WTC11 (cell line): ENCODE data around the gene ZNF398. TPM values are rescaled to one million over a fixed set of nuclear protein-coding genes. Genes with fewer than 3 reads are reported as not detected.

Experiments
- ATAC-seq: fragments of 200-7000 bp; cut with Tn5 transposase; 2 replicates; pipeline ENCODE4 v1.10.0; 2021; ENCODE audit warnings: mild to moderate bottlenecking, moderate library complexity
- CTCF ChIA-PET: fragments of 300-600 bp; sonication (Branson Sonifier 250); formaldehyde crosslinking; loops from one replicate; lab custom pipeline; 2021; ENCODE audit warnings: antibody characterized with exemption; lab: Charles Lee
- POLR2A ChIA-PET: fragments of 350-600 bp; sonication (Branson Sonifier 250); formaldehyde crosslinking; loops from one replicate; lab custom pipeline; 2021; ENCODE audit warnings: antibody characterized with exemption; lab: Charles Lee
- DNase-seq: peaks from one replicate; pipeline ENCODE4 v3.0.0; 2021; ENCODE audit warnings: low spot score
- H3K27ac Mint-ChIP-seq: 2 replicates; pipeline ENCODE4 v1.8.0; 2021; ENCODE audit warnings: mixed read lengths
- H3K27me3 Mint-ChIP-seq: 2 replicates; pipeline ENCODE4 v1.8.0; 2021; ENCODE audit warnings: low read depth, mild to moderate bottlenecking, moderate library complexity, mixed read lengths
- H3K36me3 Mint-ChIP-seq: 2 replicates; pipeline ENCODE4 v1.8.0; 2021; ENCODE audit warnings: mixed read lengths
- H3K4me1 Mint-ChIP-seq: 2 replicates; pipeline ENCODE4 v1.8.0; 2022; ENCODE audit warnings: mixed read lengths
- H3K4me3 Mint-ChIP-seq: 2 replicates; pipeline ENCODE4 v1.8.0; 2021; ENCODE audit warnings: mild to moderate bottlenecking, moderate library complexity, mixed read lengths
- H3K9me3 Mint-ChIP-seq: 2 replicates; pipeline ENCODE4 v1.8.0; 2021; ENCODE audit warnings: mixed read lengths
- ESRRA ChIP-seq: sonication (generic); formaldehyde crosslinking; IDR thresholded peaks from 2 replicates; pipeline ENCODE4 v1.8.1; 2022; ENCODE audit warnings: mild to moderate bottlenecking, missing genetic modification reagents, borderline replicate concordance
- FOXJ3 ChIP-seq: sonication (generic); formaldehyde crosslinking; IDR thresholded peaks from 2 replicates; pipeline ENCODE4 v1.9.0; 2021; ENCODE audit warnings: missing genetic modification reagents, mild to moderate bottlenecking, borderline replicate concordance
- IRF2 ChIP-seq: sonication (generic); formaldehyde crosslinking; IDR thresholded peaks from 2 replicates; pipeline ENCODE4 v1.8.0; 2022; ENCODE audit warnings: low read depth, missing genetic modification reagents, borderline replicate concordance
- PRRX2 ChIP-seq: fragments of 250-450 bp; sonication (Bioruptor Pico); IDR thresholded peaks from 2 replicates; pipeline ENCODE4 v1.8.0; 2021; ENCODE audit warnings: mild to moderate bottlenecking
- RELA ChIP-seq: sonication (generic); formaldehyde crosslinking; IDR thresholded peaks from 2 replicates; pipeline ENCODE4 v1.8.1; 2022; ENCODE audit warnings: missing genetic modification reagents, mild to moderate bottlenecking, borderline replicate concordance
- SOX15 ChIP-seq: fragments of 250-450 bp; sonication (Bioruptor Pico); IDR thresholded peaks from 2 replicates; pipeline ENCODE4 v1.9.0; 2021; ENCODE audit warnings: mild to moderate bottlenecking
- SP1 ChIP-seq: sonication (generic); formaldehyde crosslinking; conservative IDR thresholded peaks from 2 replicates; pipeline ENCODE4 v1.8.1; 2022; ENCODE audit warnings: missing genetic modification reagents
- TCF7 ChIP-seq: sonication (generic); formaldehyde crosslinking; IDR thresholded peaks from 2 replicates; pipeline ENCODE4 v1.8.0; 2022; ENCODE audit warnings: mild to moderate bottlenecking, low read depth, missing genetic modification reagents, moderate library complexity
- TP53 ChIP-seq: sonication (generic); formaldehyde crosslinking; IDR thresholded peaks from 2 replicates; pipeline ENCODE4 v1.8.1; 2023; ENCODE audit warnings: mild to moderate bottlenecking, missing genetic modification reagents
- ZNF396 ChIP-seq: fragments of 250-450 bp; sonication (Bioruptor Pico); IDR thresholded peaks from 2 replicates; pipeline ENCODE4 v1.8.0; 2021; ENCODE audit warnings: mild to moderate bottlenecking, moderate library complexity, borderline replicate concordance
- ZNF423 ChIP-seq: fragments of 250-450 bp; sonication (Bioruptor Pico); IDR thresholded peaks from 2 replicates; pipeline ENCODE4 v2.1.2; 2022; ENCODE audit warnings: mild to moderate bottlenecking, moderate library complexity
- total RNA-seq: library from RNA; stranded (reverse); gene quantifications from 3 replicates; pipeline ENCODE4 v1.2.3, GENCODE V29; 2021
- TF ChIP-seq, protein P1 (sequence below): fragments of 250-450 bp; sonication (Bioruptor Pico); IDR thresholded peaks from 2 replicates; pipeline ENCODE4 v2.1.2; 2022; ENCODE audit warnings: mild to moderate bottlenecking, moderate library complexity
- TF ChIP-seq, protein P2 (sequence below): sonication (generic); formaldehyde crosslinking; conservative IDR thresholded peaks from 2 replicates; pipeline ENCODE4 v1.8.1; 2023; ENCODE audit warnings: mild to moderate bottlenecking, low read depth, missing genetic modification reagents, moderate library complexity
- TF ChIP-seq, protein P3 (sequence below): sonication (generic); formaldehyde crosslinking; IDR thresholded peaks from 2 replicates; pipeline ENCODE4 v1.8.1; 2023; ENCODE audit warnings: mild to moderate bottlenecking, moderate library complexity, missing genetic modification reagents
- TF ChIP-seq, protein P4 (sequence below): sonication (generic); formaldehyde crosslinking; IDR thresholded peaks from 2 replicates; pipeline ENCODE4 v1.8.1; 2023; ENCODE audit warnings: mild to moderate bottlenecking, missing genetic modification reagents
- TF ChIP-seq, protein P5 (sequence below): sonication (generic); formaldehyde crosslinking; IDR thresholded peaks from 2 replicates; pipeline ENCODE4 v1.8.1; 2022; ENCODE audit warnings: mild to moderate bottlenecking, moderate library complexity, missing genetic modification reagents
- TF ChIP-seq, protein P6 (sequence below): fragments of 250-450 bp; sonication (Bioruptor Pico); IDR thresholded peaks from 2 replicates; pipeline ENCODE4 v1.9.0; 2021; ENCODE audit warnings: moderate library complexity, mild to moderate bottlenecking, inconsistent platforms, borderline replicate concordance

Gene ZNF398
- total RNA-seq, 1 experiment from 2014 or later: 63.2 TPM

DNA sequence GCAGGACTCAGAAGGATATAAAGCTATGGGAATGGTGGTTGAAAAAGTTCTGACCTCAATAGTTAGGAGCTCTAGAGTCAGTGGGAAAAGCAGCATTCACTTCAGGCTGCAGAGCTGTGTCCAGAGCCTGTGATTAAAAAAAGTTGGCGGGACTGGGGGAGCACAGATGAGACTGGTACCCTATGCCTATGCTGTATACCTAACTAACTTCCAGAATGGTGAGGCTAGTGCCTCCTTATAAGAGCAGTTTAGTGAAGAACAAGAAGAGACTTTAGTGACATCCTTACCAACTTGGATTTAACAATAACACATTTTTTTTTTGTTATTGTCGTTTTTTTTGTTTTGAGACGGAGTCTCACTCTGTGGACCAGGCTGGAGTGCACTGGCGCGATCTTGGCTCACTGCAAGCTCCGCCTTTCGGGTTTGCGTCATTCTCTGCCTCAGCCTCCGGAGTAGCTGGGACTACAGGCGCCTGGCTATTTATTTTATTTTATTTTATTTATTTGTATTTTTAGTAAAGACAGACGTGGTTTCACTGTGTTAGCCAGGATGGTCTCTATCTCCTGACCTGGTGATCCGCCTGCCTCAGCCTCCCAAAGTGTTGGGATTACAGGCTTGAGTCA lies 41.5 kb downstream of the ZNF398 start (continued):
- TF ChIP-seq, protein P1, sequence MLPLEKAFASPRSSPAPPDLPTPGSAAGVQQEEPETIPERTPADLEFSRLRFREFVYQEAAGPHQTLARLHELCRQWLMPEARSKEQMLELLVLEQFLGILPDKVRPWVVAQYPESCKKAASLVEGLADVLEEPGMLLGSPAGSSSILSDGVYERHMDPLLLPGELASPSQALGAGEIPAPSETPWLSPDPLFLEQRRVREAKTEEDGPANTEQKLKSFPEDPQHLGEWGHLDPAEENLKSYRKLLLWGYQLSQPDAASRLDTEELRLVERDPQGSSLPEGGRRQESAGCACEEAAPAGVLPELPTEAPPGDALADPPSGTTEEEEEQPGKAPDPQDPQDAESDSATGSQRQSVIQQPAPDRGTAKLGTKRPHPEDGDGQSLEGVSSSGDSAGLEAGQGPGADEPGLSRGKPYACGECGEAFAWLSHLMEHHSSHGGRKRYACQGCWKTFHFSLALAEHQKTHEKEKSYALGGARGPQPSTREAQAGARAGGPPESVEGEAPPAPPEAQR (CRISPR knock-in tag): no peak
- TF ChIP-seq, protein P2, sequence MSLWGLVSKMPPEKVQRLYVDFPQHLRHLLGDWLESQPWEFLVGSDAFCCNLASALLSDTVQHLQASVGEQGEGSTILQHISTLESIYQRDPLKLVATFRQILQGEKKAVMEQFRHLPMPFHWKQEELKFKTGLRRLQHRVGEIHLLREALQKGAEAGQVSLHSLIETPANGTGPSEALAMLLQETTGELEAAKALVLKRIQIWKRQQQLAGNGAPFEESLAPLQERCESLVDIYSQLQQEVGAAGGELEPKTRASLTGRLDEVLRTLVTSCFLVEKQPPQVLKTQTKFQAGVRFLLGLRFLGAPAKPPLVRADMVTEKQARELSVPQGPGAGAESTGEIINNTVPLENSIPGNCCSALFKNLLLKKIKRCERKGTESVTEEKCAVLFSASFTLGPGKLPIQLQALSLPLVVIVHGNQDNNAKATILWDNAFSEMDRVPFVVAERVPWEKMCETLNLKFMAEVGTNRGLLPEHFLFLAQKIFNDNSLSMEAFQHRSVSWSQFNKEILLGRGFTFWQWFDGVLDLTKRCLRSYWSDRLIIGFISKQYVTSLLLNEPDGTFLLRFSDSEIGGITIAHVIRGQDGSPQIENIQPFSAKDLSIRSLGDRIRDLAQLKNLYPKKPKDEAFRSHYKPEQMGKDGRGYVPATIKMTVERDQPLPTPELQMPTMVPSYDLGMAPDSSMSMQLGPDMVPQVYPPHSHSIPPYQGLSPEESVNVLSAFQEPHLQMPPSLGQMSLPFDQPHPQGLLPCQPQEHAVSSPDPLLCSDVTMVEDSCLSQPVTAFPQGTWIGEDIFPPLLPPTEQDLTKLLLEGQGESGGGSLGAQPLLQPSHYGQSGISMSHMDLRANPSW (CRISPR knock-in tag): no peak

DNA sequence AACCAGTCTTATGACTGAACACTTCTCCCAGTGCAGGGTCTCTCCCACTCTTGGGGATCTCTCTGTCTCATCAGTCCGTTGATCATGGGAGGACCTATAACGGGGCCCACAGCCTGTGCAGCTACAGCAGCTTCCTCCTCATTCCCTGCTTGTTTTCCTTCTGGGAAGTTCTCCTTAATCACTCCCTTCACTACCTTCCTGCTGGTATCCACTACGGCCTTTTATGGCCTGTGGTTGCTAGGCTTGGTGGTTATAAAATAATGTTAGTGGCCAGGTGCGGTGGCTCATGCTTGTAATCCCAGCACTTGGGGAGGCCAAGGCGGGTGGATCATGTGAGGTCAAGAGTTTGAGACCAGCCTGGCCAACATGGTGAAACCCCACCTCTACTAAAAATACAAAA lies 44.6 kb downstream of the ZNF398 start:
- ATAC-seq: no peak
- Mint-ChIP-seq H3K27me3 (no peaks in the 10 kb centered on the region), H3K4me1 (peaks cover 7% of the 10 kb centered on the region), H3K27ac (no peak overlapping the region), H3K4me3 (no peak overlapping the region), H3K9me3 (no peaks in the 10 kb centered on the region), H3K36me3 (no peaks in the 10 kb centered on the region)
- DNase-seq: no peak
- TF ChIP-seq SP1 (CRISPR knock-in tag) (no peak), PRRX2 (CRISPR knock-in tag) (no peak), TP53 (CRISPR knock-in tag) (no peak)
- ChIA-PET CTCF (no interaction called here), POLR2A (no interaction called here)

DNA sequence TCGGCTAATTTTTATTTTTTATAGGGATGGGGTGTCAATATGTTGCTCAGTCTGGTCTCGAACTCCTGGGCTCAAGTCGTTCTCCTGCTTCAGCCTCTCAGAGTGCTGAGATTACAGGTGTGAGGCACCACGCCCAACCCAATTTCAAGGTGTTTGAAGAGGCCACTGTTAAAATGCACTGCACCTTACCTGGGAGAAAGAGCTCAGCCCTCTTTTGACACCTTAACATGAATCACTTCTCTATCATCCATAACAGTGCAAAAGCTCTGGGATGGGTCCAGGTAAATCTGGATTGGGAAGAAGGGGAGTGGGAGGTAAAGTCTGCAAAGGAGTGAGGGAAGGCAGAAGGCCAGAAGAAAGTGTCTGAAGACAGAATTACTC lies 47.5 kb downstream of the ZNF398 start:
- TF ChIP-seq, protein P3, sequence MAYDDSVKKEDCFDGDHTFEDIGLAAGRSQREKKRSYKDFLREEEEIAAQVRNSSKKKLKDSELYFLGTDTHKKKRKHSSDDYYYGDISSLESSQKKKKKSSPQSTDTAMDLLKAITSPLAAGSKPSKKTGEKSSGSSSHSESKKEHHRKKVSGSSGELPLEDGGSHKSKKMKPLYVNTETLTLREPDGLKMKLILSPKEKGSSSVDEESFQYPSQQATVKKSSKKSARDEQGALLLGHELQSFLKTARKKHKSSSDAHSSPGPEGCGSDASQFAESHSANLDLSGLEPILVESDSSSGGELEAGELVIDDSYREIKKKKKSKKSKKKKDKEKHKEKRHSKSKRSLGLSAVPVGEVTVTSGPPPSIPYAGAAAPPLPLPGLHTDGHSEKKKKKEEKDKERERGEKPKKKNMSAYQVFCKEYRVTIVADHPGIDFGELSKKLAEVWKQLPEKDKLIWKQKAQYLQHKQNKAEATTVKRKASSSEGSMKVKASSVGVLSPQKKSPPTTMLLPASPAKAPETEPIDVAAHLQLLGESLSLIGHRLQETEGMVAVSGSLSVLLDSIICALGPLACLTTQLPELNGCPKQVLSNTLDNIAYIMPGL (CRISPR knock-in tag): no peak
- TF ChIP-seq ESRRA (CRISPR knock-in tag) (no peak), TP53 (CRISPR knock-in tag) (no peak), TCF7 (CRISPR knock-in tag) (no peak), SOX15 (no peak), ZNF396 (CRISPR knock-in tag) (no peak), ZNF423 (CRISPR knock-in tag) (no peak), RELA (CRISPR knock-in tag) (no peak), FOXJ3 (no peak), PRRX2 (CRISPR knock-in tag) (no peak), IRF2 (CRISPR knock-in tag) (no peak)
- TF ChIP-seq, protein P4, sequence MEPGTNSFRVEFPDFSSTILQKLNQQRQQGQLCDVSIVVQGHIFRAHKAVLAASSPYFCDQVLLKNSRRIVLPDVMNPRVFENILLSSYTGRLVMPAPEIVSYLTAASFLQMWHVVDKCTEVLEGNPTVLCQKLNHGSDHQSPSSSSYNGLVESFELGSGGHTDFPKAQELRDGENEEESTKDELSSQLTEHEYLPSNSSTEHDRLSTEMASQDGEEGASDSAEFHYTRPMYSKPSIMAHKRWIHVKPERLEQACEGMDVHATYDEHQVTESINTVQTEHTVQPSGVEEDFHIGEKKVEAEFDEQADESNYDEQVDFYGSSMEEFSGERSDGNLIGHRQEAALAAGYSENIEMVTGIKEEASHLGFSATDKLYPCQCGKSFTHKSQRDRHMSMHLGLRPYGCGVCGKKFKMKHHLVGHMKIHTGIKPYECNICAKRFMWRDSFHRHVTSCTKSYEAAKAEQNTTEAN: no peak
- TF ChIP-seq, protein P5, sequence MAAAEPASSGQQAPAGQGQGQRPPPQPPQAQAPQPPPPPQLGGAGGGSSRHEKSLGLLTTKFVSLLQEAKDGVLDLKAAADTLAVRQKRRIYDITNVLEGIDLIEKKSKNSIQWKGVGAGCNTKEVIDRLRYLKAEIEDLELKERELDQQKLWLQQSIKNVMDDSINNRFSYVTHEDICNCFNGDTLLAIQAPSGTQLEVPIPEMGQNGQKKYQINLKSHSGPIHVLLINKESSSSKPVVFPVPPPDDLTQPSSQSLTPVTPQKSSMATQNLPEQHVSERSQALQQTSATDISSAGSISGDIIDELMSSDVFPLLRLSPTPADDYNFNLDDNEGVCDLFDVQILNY: no peak
- TF ChIP-seq, protein P6, sequence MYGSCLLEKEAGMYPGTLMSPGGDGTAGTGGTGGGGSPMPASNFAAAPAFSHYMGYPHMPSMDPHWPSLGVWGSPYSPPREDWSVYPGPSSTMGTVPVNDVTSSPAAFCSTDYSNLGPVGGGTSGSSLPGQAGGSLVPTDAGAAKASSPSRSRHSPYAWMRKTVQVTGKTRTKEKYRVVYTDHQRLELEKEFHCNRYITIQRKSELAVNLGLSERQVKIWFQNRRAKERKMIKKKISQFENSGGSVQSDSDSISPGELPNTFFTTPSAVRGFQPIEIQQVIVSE: no peak
- peaks cover 13% of the 10 kb centered on the region for H3K4me1 Mint-ChIP-seq
- H3K9me3 Mint-ChIP-seq: no peaks in the 10 kb centered on the region
- DNase-seq (no peak), ATAC-seq (no peak)
- no peak overlapping the region for H3K27ac Mint-ChIP-seq
- no peaks in the 10 kb centered on the region for H3K27me3 Mint-ChIP-seq
- H3K36me3 Mint-ChIP-seq: peaks cover 24% of the 10 kb centered on the region
- ChIA-PET CTCF (interaction anchor here (0.9 to 2.5 kb wide), 27 partner anchors 9 to 228 kb away, joined by 3 to 21 read pairs (median 4); partner anchors contain the start of genes ZNF398, ZNF425 and ZNF783), POLR2A (interaction anchor here (0.8 to 2.6 kb wide), 6 partner anchors 9 to 90 kb away, joined by 3 to 14 read pairs (median 6); partner anchors contain the start of genes ZNF398, ZNF425 and ZNF783)
- H3K4me3 Mint-ChIP-seq: peak overlapping the region; percentile 68
